ENCODE data around the gene ZNF577.
A peak's percentile ranks its signal among the peaks of the same experiment; 100 is the strongest.
"Not testable (repeated sequence)": the region's sequence is repeated elsewhere in the genome, so short reads cannot be mapped to it uniquely, and the experiment has no call there.

The ZNF577 gene

DNA sequence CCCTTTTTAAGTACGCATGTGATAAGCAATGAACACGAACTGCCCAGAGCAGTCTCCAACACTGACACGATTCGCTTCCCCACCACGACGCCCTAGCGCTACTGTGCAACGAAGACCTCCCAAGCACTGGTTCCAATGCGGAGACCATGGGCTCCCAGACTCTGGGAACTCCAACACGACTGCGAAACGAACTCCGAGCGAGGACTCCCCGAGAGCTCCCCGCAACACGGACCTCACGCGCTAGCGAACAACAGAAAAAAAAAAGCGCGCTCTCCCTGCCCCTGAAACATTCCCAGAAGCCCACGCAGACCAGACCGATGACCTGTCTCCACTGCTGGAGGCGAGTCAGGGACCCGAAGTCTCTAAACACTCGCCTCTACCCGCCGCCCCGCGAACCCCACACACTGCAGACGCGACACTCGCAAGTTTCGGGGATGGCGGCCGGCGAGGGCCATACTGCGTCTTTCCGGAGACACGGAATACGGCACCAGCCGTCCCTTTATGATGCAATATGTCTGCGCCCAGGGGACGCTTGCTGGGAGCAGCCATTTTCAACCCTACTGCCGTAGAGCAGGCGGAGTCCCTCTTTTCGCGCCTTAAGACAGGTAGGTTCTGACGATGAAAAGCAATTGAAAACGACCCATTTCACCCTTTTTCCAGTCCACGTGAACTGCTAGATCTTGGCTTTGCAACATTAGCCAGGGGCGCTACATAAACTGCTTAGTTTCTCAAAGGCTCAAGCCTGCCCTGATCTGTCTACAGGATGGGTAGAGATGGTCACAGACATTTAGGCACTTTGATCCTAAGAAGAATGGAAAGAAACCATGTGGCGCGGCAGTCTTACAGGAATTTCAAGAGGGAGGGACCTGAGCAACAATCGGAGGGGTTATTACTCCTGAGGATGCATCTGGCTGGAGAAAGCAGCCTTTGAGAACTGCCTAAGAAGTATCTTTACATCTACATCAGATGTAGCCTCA is at the start of gene ZNF577:
ZNF577 (minus strand) TSS at position 430 of the 977 bp plus-strand sequence. CDS start 7,569 bp downstream, outside the sequence.
- DNase-seq (ENCODE audit: low read depth), result peak; percentile 84

DNA sequence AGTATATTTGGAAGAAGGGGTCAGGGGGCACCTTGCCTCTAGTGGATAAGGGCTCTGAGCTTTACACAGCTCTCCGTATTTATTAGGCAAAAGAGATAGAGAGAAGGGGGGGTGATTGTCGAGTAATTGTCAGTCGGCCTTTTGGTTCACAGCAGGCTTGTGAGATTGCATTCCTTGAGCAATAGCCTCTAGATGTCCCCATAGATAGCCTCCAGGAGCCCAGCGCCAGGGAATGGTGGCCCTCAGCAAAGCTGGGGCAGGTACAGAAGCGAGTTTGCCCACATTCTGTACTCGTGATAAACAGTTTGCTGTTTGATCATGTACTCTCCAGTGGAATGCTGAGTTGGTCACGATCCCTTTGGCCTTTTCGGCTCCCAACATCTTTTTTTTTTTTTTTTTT is 44.2 kb upstream of the ZNF577 start:
- no peak for DNase-seq (ENCODE audit: low read depth)

DNA sequence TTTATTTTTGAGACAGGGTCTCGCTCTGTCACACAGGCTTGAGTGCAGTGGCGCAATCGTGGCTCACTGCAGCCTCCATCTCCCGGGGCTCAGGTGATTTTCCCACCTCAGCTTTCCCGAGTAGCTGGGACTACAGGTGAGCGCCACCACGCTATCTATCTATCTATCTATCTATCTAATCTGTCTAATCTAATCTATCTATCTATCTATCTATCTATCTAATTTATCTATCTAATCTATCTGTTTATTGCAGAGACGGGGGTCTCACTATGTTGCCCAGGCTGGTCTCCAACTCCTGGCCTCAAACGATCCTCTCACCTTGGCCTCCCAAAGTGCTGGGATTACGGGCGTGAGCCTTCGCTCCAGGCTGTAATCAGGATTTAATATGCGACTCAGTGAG is 40.1 kb upstream of the ZNF577 start:
- no peak for DNase-seq (ENCODE audit: low read depth)

DNA sequence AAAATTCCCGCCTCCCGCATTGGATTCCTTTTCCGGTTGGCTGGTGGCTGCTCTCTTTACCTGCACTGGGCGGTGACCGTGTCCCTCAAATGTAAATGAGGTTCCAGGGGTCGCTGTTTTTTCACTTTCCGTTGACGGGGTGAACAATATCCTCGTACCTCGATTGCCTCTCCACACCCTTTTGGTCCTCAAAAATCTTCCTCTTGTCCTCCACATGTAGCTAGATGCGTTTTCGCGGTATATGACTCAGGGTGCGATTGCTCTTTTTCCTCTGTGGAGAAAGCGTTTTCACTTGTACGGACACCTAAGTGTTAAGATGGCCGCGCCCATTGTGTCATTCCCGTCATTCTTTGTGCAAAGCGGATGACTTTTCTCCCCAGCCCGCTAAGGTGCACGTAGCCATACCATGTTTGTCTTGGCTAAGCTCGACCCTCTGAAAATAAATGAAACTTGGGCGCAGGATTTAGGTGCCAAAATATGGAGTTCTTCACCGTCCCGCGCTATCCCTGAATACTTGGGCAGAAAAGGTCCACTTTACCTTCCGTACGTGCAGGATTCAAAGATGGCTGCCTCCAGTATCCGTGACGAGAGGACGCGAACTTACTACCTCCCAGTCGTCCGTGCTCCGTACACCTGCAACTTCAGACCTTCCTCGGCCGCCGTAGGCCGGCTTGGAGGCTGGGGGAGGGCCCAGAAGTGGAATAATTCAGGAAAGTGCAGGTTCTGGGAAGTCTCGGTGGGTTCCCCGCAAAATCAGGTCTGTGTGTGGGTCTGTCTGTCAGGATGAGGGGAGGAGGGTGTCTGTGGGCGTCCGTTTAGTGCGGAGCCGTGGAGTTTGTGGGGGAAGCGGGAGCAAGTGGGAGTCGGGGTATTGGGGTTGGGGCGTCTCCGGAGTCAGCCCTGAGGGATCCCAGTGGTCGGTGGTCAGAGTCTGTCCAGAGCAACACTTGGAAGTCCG is 39.3 kb upstream of the ZNF577 start, which contains the start of gene ZNF613:
ZNF613 (plus strand) TSS at position 689 of the 958 bp plus-strand sequence. CDS start 8,749 bp downstream, outside the sequence.
- DNase-seq (ENCODE audit: low read depth), result peak; percentile 92

DNA sequence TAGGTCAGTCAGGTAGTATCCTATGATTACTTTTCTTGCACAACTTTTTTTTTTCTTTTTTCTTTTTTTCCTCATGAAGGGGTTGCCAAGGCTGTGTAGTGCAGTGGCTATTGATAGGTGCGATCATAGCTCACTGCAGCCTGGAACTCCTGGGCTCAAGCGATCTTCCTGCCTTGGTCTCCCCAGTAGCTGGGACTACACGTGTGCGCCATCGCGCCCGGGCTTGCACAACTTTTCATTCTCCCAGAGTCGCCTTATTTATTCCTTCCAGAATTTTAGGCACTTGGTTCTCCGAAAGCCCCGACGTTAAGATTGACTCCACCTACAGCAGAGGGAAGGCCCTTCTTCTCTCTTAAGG is 38.7 kb upstream of the ZNF577 start:
- no peak for DNase-seq (ENCODE audit: low read depth)

DNA sequence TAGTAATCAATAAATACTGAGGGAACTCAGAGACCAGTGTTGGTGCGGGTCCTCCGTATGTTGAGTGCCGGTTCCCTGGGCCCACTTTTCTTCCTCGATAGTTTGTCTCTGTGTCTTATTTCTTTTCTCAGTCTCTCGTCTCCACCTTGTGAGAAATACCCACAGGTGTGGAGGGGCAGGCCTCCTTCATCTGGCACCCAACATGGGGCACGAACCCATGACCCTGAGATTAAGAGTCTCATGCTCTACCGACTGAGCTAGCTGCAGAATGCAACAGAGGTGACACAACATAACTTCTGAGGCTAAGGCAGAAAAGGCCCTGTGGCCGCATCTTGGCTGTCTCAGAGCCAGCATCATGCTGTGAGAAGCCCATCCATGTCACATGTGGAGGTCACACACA is 34.2 kb upstream of the ZNF577 start:
- DNase-seq (ENCODE audit: low read depth), result no peak

DNA sequence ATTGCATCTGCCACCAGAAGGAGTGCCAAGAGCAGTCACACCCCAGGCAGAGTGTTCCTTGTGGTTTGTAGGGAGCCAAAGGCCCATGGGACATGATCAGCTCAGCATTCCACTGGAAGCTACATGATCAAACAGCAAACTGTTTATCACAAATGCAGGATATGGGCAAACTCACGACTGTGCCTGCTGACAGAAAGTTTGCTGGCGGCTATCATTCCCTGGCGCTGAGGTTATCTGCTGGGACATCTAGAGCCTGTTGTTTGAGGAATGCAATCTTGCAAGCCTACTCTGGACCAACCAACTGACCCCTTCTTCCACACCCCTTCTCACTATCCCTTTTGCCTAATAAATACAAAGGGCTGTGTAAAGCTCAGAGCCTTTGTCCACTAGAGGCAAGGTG is 31.9 kb upstream of the ZNF577 start:
- DNase-seq (ENCODE audit: low read depth), result no peak

DNA sequence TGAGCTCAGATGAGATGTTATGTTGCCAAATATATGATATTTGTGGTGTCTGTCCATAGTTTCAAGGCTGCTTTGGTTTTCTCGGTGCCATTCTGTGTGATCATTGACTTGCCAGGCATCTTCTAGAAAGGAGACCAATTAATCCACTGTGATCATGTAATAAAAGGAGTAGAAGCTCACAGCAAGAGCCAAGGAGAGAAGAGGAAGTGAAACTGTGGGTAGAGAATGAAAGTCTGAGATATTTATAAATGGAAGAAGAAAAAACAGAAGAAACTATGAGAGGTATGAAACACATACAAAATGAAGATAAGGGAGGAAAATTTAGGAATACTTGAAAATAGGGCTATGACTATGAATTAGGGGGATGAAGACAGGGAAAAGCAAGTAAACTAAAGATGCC is 28.4 kb upstream of the ZNF577 start:
- DNase-seq (ENCODE audit: low read depth), result no peak

DNA sequence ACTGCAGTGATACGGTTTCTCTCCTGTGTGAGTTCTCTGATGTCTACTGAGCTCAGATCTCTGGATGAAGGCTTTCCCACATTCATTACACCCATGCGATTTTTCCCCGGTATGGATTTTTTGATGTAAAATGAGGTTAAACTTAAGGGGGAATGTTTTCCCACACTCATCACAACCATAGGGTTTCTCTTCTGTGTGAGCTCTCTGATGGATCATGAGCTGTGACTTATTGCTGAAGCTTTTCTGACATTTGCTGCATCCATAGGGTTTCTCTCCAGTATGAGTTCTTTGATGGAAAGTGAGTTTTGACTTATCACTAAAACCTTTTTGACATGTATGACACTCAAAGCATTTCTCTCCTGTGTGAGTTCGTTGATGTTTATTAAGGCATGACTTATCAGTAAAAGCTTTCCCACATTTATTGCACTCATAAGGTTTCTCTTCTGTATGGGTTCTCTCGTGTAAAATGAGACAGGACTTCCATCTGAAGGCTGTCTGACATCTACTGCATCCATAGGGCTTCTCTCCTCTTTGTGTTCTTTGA is 27.6 kb upstream of the ZNF577 start:
- DNase-seq (ENCODE audit: low read depth), result no peak

DNA sequence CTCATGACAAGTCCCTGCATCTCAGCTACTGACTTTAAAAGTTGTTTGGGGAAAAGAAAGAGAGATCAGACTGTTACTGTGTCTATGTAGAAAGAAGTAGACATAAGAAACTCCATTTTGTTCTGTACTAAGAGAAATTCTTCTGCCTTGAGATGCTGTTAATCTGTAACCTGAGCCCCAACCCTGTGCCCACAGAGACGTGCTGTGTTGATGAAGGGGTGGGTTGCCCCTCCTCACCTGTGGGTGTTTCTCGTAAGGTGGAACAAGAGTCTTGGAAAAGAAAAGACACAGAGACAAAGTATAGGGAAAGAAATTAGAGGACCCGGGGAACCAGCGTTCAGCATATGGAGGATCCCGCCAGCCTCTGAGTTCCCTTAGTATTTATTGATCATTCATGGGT is 20.2 kb upstream of the ZNF577 start:
- not testable (repeated sequence) for DNase-seq (ENCODE audit: low read depth)

DNA sequence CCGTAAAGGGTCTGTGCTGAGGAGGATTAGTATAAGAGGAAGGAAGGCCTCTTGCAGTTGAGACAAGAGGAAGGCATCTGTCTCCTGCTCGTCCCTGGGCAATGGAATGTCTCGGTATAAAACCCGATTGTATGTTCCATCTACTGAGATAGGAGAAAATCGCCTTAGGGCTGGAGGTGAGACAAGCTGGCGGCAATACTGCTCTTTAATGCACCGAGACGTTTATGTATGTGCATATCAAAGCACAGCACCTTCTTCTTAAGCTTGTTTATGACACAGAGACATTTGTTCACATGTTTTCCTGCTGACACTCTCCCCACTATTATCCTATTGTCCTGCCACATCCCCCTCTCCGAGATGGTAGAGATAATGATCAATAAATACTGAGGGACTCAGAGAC is 18.4 kb upstream of the ZNF577 start:
- DNase-seq (ENCODE audit: low read depth), result not testable (repeated sequence)

DNA sequence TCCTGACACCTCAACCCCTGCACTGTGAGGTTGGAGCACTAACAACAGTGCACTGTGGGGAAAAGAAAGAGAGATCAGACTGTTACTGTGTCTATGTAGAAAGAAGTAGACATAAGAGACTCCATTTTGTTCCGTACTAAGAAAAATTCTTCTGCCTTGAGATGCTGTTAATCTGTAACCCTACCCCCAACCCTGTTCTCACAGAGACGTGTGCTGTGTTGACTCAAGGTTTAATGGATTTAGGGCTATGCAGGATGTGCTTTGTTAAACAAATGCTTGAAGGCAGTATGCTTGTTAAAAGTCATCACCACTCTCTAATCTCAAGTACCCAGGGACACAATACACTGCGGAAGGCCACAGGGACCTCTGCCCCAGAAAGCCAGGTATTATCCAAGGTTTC is 17.9 kb upstream of the ZNF577 start:
- DNase-seq (ENCODE audit: low read depth), result not testable (repeated sequence)

DNA sequence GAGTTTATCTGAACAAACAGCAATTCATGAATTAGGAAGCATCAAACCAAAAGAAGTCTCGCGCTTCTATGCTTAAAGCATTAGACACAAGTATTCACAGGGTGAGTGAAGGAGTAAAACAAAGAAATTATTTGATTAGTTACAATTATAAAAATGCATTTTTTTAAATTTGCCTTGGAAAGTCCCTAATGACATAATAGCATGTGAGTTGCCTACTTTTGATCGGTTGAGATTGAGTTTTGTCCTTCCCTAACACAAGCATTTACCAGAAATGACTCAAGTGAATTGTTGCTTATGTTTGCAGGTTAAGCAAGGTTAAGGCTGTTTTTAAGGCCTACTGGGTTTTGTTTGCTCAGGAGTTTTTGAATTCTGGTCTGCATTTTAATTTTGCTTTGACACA is 17.5 kb upstream of the ZNF577 start:
- no peak for DNase-seq (ENCODE audit: low read depth)

DNA sequence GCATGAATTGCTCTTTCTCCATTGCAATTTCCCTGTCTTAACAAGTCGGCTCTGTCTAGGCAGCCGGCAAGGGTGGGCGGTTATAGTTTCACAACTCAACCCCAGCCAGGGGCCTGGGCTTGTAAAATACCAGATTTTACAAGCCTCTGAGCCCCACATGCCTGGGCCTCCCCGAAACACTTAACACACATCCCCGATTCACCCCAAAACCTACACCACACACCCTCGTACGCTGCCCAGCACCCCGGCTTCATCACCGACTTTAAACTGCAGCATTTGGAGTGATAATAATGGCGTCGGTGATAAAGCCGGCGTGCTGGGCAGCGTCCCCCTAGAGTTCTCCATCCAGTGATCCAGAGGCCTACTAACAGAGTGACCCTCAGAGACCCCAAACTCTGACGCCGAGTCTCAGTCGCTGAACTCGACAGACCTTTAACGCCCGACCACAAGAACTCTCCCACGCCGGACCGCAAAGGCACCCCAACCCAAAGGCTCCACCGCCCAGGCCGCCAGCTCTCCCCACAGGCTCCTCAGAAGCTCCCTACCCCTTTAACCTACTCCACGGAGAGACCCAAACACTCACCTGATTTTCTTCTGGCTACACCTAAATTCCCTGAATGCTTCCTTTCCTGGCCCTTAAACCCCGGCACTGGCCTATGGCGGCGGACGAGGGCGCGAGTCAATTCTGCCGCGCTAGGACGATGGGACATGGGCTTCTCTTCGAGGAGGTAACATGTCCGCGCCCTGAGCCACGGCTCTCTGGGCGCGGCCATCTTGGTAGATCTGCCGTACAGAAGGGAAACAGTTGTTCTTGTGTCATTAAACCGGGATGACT is 16.8 kb upstream of the ZNF577 start, which contains the start of gene ZNF649:
ZNF649 (minus strand) TSS at position 687 of the 835 bp plus-strand sequence. CDS start 4,910 bp downstream, outside the sequence.
- DNase-seq (ENCODE audit: low read depth), result peak; percentile 90

DNA sequence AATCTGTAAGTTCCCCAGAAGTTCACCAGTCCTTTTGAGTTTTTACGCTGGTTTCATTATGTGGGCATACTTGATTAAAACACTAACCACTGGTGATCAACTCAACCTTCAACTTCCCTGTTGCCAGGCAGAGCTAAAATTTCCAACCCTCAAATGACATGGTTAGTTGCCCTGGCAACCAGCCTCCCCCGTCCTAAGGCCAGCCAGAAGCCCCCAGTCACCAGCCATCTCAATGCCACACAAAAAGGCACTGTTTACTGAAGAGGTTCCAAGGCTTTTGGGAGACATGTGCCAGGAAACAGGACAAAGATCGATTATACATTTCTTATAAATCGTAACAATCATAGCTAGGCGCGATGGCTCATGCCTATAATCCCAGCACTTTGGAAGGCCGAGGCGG is 15.4 kb upstream of the ZNF577 start:
- no peak for DNase-seq (ENCODE audit: low read depth)

DNA sequence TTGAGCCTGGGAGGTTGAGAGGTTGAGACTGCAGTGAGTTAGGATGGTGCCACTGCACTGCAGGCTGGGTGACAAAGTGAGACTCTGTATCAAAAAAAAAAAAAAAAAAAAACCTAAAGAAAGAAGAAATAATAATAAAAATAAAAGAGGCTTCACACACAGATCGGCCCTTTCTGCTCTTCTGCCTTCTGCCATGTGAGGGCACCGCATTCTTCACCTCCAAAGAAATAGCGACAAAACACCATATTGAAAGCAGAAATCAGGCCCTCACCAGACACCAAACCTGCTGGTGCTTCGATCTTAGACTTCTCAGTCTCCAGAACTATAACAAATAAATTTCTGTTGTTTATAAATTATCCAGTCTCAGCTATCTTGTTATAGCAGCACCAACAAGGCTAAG is 14.1 kb upstream of the ZNF577 start:
- DNase-seq (ENCODE audit: low read depth), result no peak

DNA sequence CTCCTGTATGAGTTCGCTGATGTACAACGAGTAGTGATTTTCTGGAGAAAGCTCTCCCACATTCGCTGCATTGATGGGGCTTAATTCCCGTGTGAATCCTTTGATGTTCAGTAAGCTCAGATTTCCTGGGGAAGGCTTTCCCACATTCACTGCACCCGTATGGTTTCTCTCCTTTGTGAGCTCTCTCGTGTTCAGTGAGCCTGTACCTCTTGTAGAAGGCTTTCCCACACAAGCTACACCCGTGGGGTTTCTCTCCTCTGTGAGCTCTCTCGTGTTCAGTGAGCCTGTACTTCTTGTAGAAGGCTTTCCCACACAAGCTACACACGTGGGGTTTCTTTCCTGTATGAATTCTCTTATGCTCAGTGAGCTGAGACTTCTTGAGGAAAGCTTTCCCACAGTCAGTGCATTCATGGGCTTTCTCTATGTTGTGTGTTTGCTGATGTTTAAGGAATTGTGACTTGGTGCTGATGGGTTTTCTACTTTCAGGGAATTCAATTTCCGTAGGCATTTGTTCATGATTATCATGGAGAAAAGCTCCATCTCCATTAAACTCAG is 3.5 kb upstream of the ZNF577 start:
- DNase-seq (ENCODE audit: low read depth), result no peak

DNA sequence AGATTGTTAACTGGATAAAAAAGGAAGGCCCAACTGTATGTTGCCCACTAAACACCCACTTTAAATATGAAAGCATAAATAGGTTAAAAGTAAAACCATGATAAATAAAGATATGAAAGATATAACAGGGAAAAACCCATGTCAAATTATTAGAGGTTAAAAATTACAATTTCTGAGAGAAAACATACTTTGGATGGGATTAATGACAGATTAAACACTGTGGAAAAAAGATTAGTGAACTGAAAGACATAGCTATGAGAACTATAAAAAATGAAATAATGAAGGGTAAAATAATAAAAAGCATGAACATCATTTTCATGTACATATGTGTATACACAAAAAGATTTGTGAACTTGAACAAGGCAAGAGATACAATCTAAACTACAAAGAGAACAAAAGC is 2.2 kb upstream of the ZNF577 start:
- no peak for DNase-seq (ENCODE audit: low read depth)

DNA sequence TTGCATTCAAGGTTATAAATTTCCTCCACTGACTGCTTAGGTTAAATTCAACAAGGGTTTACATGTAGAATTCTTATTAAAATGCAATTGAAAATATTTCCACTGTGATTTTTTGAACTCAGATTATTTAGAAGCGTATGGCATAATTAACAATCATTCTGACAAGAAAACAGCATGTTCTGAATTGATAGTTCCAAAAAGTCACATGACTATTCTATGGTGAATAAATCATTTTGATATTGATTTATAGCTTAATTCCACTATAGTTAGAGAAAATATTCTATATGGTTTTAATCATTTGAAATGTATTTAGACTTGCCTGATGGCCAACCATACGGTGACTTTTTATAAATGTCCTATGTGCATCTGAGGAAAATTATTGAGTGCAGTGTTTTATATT is 3.0 kb downstream of the ZNF577 start:
- no peak for DNase-seq (ENCODE audit: low read depth)

DNA sequence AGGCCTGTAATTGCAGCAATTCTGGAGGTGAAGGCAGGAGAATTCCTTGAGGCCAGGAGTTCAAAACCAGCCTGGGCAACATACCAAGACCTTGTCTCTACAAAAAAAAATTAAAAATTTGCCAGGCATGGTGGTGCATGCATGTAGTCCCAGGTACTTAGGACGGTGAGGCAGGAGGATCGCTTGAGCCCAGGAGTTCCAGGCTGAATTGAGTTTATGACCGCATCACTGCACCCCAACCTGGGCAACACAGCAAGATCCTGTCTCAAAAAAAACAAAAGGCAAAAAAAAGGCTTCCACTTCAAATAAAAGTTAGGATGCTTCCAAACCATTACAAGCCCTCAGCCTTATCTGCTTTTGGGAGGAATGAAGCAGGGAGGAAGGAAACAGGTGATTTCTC is 5.2 kb downstream of the ZNF577 start:
- no peak for DNase-seq (ENCODE audit: low read depth)

DNA sequence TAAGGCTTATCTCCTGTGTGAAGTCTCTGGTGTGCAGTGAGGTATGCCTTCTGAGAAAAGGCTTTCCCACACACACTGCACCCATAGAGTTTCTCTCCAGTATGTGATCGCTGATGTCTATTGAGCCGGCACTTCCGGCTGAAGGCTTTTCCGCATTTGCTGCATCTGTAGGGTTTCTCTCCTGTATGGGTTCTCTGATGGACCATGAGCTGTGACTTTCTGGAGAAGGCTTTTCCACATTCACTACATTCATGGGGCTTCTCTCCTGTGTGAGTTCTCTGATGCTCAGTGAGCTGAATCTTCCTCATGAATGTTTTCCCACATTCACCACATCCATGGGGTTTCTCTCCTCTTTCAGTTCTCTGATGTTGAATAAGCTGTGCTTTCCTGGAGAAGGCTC is 14.7 kb downstream of the ZNF577 start:
- DNase-seq (ENCODE audit: low read depth), result no peak
